Heart left ventricle (tissue), 16 donors: ENCODE measurements around the gene CDC27. TPM values are rescaled to one million over a fixed set of nuclear protein-coding genes. Genes with fewer than 3 reads are reported as not detected.
"Not testable (repeated sequence)": the region's sequence is repeated elsewhere in the genome, so short reads cannot be mapped to it uniquely, and the experiment has no call there.

Source experiments
- ATAC-seq, 4 donors: fragments of 200-7000 bp; cut with Tn5 transposase; one replicate each; pipeline ENCODE4 v1.9.1; 2020 to 2022; ENCODE audit warnings: moderate library complexity in 4 of 4, mild to moderate bottlenecking in 3 of 4, moderate number of reproducible peaks in 1 of 4
- DNase-seq, 5 donors: peaks; one replicate each; pipeline ENCODE4 v3.0.0-alpha.2; 2020
- H3K27ac ChIP-seq, 12 donors: fragments of 200-600 bp; sonication (generic) in 4 of 12; one replicate each; pipeline versions ENCODE4 v1.5.0 to v1.8.0; 2016 to 2022; ENCODE audit warnings: mild to moderate bottlenecking in 2 of 12
- H3K27me3 ChIP-seq, 9 donors: fragments of 200-600 bp; sonication (generic) in 2 of 9; one replicate each; pipeline versions ENCODE4 v1.5.1 to v1.8.0; 2016 to 2022; ENCODE audit warnings: mild to moderate bottlenecking in 3 of 9
- H3K36me3 ChIP-seq, 9 donors: fragments of 200-600 bp; sonication (generic) in 2 of 9; one replicate each; pipeline versions ENCODE4 v1.5.0 to v1.8.0; 2018 to 2022; ENCODE audit warnings: mild to moderate bottlenecking in 2 of 9
- H3K4me1 ChIP-seq, 12 donors: fragments of 200-600 bp; sonication (generic) in 4 of 12; one replicate each; pipeline versions ENCODE4 v1.5.0 to v1.8.0; 2016 to 2022; ENCODE audit warnings: mild to moderate bottlenecking in 3 of 12
- H3K4me3 ChIP-seq, 12 donors: fragments of 200-600 bp; sonication (generic) in 4 of 12; one replicate each; pipeline versions ENCODE4 v1.5.0 to v1.8.0; 2017 to 2022; ENCODE audit warnings: mild to moderate bottlenecking in 9 of 12, moderate library complexity in 4 of 12
- H3K9me3 ChIP-seq, 12 donors: fragments of 200-600 bp; sonication (generic) in 4 of 12; one replicate each; pipeline versions ENCODE4 v1.5.0 to v1.8.0; 2016 to 2022; ENCODE audit warnings: mild to moderate bottlenecking in 1 of 12
- CTCF ChIP-seq, 12 donors: fragments of 200-600 bp; sonication (generic) in 4 of 12; IDR thresholded peaks; one replicate each; pipeline versions ENCODE4 v1.5.0 to v1.8.0; 2018 to 2022; ENCODE audit warnings: antibody characterized with exemption in 12 of 12, mild to moderate bottlenecking in 5 of 12
- POLR2A ChIP-seq, 2 donors: fragments of 450-650 bp; IDR thresholded peaks; one replicate each; pipeline ENCODE4 v1.6.1; 2017; ENCODE audit warnings: antibody characterized with exemption in 2 of 2, mild to moderate bottlenecking in 2 of 2, moderate library complexity in 2 of 2
- WGBS, 4 donors: extraction: QIAGEN DNeasy Blood & Tissue Kit in 2 of 4; methylation state at CpG; one replicate each; pipeline versions ENCODE4 v1.1.5 to v1.1.7; 2013 to 2018; 5-methylcytosine and 5-hydroxymethylcytosine counted together
- intact Hi-C, 10 donors: fragments of 100-400 bp; cut with DNase I; formaldehyde crosslinking; loops; one replicate each; pipeline versions ENCODE4 v1.11.1 to v1.14.2; 2022
- polyA plus RNA-seq, 2 donors: library from polyadenylated mRNA; stranded (reverse); fragments of 200-250 nt; gene quantifications; one replicate each; pipeline ENCODE4 v1.2.3, GENCODE V29; 2013
- total RNA-seq, 9 donors: library from RNA; depleted of rRNA in 2 of 9; stranded (reverse); fragments of >200 nt in 2 of 9; fragmentation: NEBNext Ultra II Directional in 3 of 9; extraction: Animal tissue kit (Norgen Biotek cat#: 25700) in 3 of 9; gene quantifications; one replicate each; pipeline versions ENCODE4 v1.1.0 to v1.2.4, GENCODE V29; 2016 to 2023
- donor health status: ischemic (EF 13 %, LVEDD 7.1; RV severe dilation, severe dysfunction).
- donor health status: healthy with polysubstance abuse.
- donor health status: DM: no; HTN: yes; CAD: no.
- donor health status: DM: no; HTN: no; CAD: no.
- donor health status: ischemic (EF 25% LVEDD 6.9; RV normal size, moderate dysfunction).
- donor health status: ischemic (EF 25% LVEDD 5.7; RV mildly dilated, moderate dysfunction).
- donor health status: healthy.
- donor health status: DM: yes; HTN: yes; CAD: no.
- donor health status: ischemic (EF 35%, LVEDD 5.7; RV mildly dilated, moderate dysfunction).
- donor health status: nonischemic (EF 11% LVEDD 7.7; RV severe dilation, severe dysfunction).
- donor health status: DM: yes; HTN: yes; CAD: no.
- donor health status: PGD.
- donor health status: ischemic (EF 29% LVEDD 5.4; RV normal size, mild dysfunction).
- donor health status: nonischemic (EF 23%, LVEDD 6.1; RV moderate dilation, normal function).

The CDC27 gene
- total and polyA plus RNA-seq, 11 donors = 10.4 to 110 (median 78.0) TPM

GRCh38 chr17:47220531-47220999 lies 31.5 kb upstream of the CDC27 start:
- Histone ChIP-seq H3K4me3 (no peak overlapping the region), H3K9me3 (no peaks in the 10 kb centered on the region), H3K27ac (no peak overlapping the region), H3K4me1 (peaks cover 0 to 63% (median 36%) of the 10 kb centered on the region in 12 donors), H3K36me3 (no peaks in the 10 kb centered on the region), H3K27me3 (no peaks in the 10 kb centered on the region)
- ATAC-seq (no peak), DNase-seq (no peak)
- no peak for TF ChIP-seq POLR2A (IDR thresholded peaks at IDR 0.05)
- 53 to 74% (median 70%) methylated on average over 7 of the region's 7 CpGs for WGBS, 4 donors
- intact Hi-C loops = loop anchor here in 1 of 10 donors (10.0 kb wide), 1 partner anchor 584 kb away; no protein-coding TSS in a partner anchor

GRCh38 chr17:47219621-47220475 lies 30.8 kb upstream of the CDC27 start:
- H3K27me3 ChIP-seq = no peaks in the 10 kb centered on the region
- intact Hi-C loops = loop anchor here in 1 of 10 donors (10.0 kb wide), 1 partner anchor 585 kb away; no protein-coding TSS in a partner anchor
- WGBS, 4 donors = 72 to 74% (median 74%) methylated on average over 21 of the region's 21 CpGs
- no peak for TF ChIP-seq CTCF (IDR thresholded peaks at IDR 0.05)
- no peak for TF ChIP-seq POLR2A (IDR thresholded peaks at IDR 0.05)
- H3K4me1 ChIP-seq = peaks cover 0 to 56% (median 31%) of the 10 kb centered on the region in 12 donors
- peak overlapping the region in 1 of 12 donors; percentile 12 for H3K4me3 ChIP-seq
- no peaks in the 10 kb centered on the region for H3K36me3 ChIP-seq
- DNase-seq (no peak), ATAC-seq (peak in 2 of 4 donors; percentile 8 to 16)
- H3K27ac ChIP-seq = peak overlapping the region in 7 of 12 donors; percentile 2 to 71 (median 37)
- H3K9me3 ChIP-seq = no peaks in the 10 kb centered on the region

DNA sequence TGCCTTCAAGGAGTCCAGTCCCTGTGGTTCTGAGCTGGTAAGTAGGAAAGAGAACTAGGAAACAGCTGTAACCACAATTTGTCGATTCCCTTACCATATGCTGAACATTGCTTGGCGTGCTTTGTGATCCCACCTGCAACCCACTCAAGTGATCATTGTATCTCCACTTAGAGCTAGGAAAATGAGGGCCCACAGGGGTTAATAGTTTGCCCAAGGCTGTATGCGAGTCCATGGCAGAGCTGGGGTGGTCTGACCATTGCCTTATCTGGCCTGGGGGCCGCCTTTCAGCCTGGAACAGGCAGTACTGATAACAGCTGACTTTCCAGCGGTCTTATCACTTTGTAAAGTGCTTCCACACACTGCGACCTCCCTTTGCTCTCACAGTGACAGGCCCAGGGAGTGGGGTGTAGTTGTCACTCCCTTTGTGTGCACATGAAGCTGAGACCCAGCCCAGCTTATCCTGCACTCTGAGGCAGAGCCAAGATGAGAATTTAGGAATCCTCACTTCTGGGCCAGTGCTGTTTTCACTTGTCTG lies 29.9 kb upstream of the CDC27 start:
- intact Hi-C loops = no loop called here
- ATAC-seq = peak; percentile 70 to 87 (median 81)
- TF ChIP-seq POLR2A (IDR thresholded peaks at IDR 0.05) (no peak), CTCF (IDR thresholded peaks at IDR 0.05) (no peak)

GRCh38 chr17:47217279-47217678 lies 28.2 kb upstream of the CDC27 start:
- peaks cover 0 to 32% (median 15%) of the 10 kb centered on the region in 12 donors for H3K4me1 ChIP-seq
- H3K9me3 ChIP-seq, intact Hi-C loops, H3K27ac ChIP-seq, H3K27me3 ChIP-seq, H3K4me3 ChIP-seq, H3K36me3 ChIP-seq, DNase-seq: not testable (repeated sequence)
- peak in 1 of 4 donors; percentile 25 for ATAC-seq
- WGBS, 4 donors = 69 to 94% (median 86%) methylated on average over 2 of the region's 2 CpGs

More for the DNA sequence above, 29.9 kb upstream of the CDC27 start:
- no peaks in the 10 kb centered on the region for H3K36me3 ChIP-seq
- peak overlapping the region in 8 of 12 donors; percentile 2 to 71 (median 30) for H3K27ac ChIP-seq
- H3K4me3 ChIP-seq = no peak overlapping the region
- 23 to 46% (median 38%) methylated on average over 5 to 6 of the region's 6 CpGs for WGBS, 4 donors
- no peak for DNase-seq
- no peaks in the 10 kb centered on the region for H3K9me3 ChIP-seq
- H3K27me3 ChIP-seq = no peaks in the 10 kb centered on the region
- H3K4me1 ChIP-seq = peaks cover 0 to 48% (median 23%) of the 10 kb centered on the region in 12 donors

DNA sequence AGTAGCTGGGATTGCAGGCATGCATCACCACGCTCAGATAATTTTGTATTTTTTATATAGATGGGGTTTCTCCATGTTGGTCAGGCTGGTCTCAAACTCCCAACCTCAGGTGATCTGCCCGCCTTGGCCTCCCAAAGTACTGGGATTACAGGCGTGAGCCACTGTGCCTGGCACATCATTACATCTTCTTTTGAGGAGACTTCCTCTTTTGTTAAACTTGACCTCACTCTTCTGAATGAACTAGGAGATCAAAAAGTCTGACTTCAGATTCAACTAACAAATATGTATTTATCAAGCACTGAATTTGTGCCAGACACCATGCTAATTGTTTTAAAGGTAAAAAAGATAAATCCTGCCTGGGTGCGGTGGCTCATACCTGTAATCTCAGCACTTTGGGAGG lies 27.7 kb upstream of the CDC27 start:
- H3K36me3 ChIP-seq, intact Hi-C loops, H3K4me3 ChIP-seq, H3K27me3 ChIP-seq, DNase-seq, ATAC-seq, H3K27ac ChIP-seq, H3K9me3 ChIP-seq: not testable (repeated sequence)
- H3K4me1 ChIP-seq = peaks cover 0 to 32% (median 15%) of the 10 kb centered on the region in 12 donors
- 91 to 97% (median 93%) methylated on average over 4 of the region's 4 CpGs for WGBS, 4 donors
